Measurements from ENCODE around the gene TES.

The TES gene

GRCh38 chr7:116231543-116231942, 21.2 kb downstream of the TES start:
- H3K4me3 ChIP-seq (ENCODE audit: low read depth, low read length), result no peak overlapping the region
- peaks cover 29% of the 10 kb centered on the region for H3K4me1 ChIP-seq
- H3K79me2 ChIP-seq, result peaks cover 6% of the 10 kb centered on the region
- no peak for TF ChIP-seq CTCF (IDR thresholded peaks at IDR 0.05)
- no peaks in the 10 kb centered on the region for H3K27me3 ChIP-seq (ENCODE audit: control insufficient read depth, insufficient read depth, low read length)
- no peaks in the 10 kb centered on the region for H3K9me3 ChIP-seq (ENCODE audit: control insufficient read depth, low read length)
- no peak overlapping the region for H3K9ac ChIP-seq
- no peak overlapping the region for H2AFZ ChIP-seq
- H3K27ac ChIP-seq, result peak overlapping the region; percentile 1
- H3K36me3 ChIP-seq (ENCODE audit: control insufficient read depth, insufficient read depth, low read length), result no peaks in the 10 kb centered on the region
- H3K4me2 ChIP-seq (ENCODE audit: low read length), result no peak overlapping the region

GRCh38 chr7:116231949-116232348, 21.6 kb downstream of the TES start:
- Histone ChIP-seq H3K36me3 (ENCODE audit: control insufficient read depth, insufficient read depth, low read length) (no peaks in the 10 kb centered on the region), H3K27ac (peak overlapping the region; percentile 1), H3K4me1 (peaks cover 29% of the 10 kb centered on the region), H3K9me3 (ENCODE audit: control insufficient read depth, low read length) (no peaks in the 10 kb centered on the region), H3K4me2 (ENCODE audit: low read length) (no peak overlapping the region), H3K79me2 (peaks cover 5% of the 10 kb centered on the region), H2AFZ (no peak overlapping the region), H3K4me3 (ENCODE audit: low read depth, low read length) (no peak overlapping the region), H3K9ac (no peak overlapping the region), H3K27me3 (ENCODE audit: control insufficient read depth, insufficient read depth, low read length) (no peaks in the 10 kb centered on the region)
- TF ChIP-seq CTCF (IDR thresholded peaks at IDR 0.05), result no peak

GRCh38 chr7:116232350-116232749, 22.0 kb downstream of the TES start:
- no peak overlapping the region for H3K4me2 ChIP-seq (ENCODE audit: low read length)
- H3K36me3 ChIP-seq (ENCODE audit: control insufficient read depth, insufficient read depth, low read length), result no peaks in the 10 kb centered on the region
- peak overlapping the region; percentile 1 for H3K27ac ChIP-seq
- no peak overlapping the region for H2AFZ ChIP-seq
- H3K27me3 ChIP-seq (ENCODE audit: control insufficient read depth, insufficient read depth, low read length), result no peaks in the 10 kb centered on the region
- TF ChIP-seq CTCF (IDR thresholded peaks at IDR 0.05), result no peak
- H3K79me2 ChIP-seq, result peaks cover 5% of the 10 kb centered on the region
- H3K9ac ChIP-seq, result no peak overlapping the region
- peaks cover 29% of the 10 kb centered on the region for H3K4me1 ChIP-seq
- no peaks in the 10 kb centered on the region for H3K9me3 ChIP-seq (ENCODE audit: control insufficient read depth, low read length)
- no peak overlapping the region for H3K4me3 ChIP-seq (ENCODE audit: low read depth, low read length)

GRCh38 chr7:116232920-116233319, 22.6 kb downstream of the TES start:
- Histone ChIP-seq H3K4me2 (ENCODE audit: low read length) (no peak overlapping the region), H3K4me1 (peaks cover 29% of the 10 kb centered on the region), H3K79me2 (peaks cover 5% of the 10 kb centered on the region), H3K9me3 (ENCODE audit: control insufficient read depth, low read length) (no peaks in the 10 kb centered on the region), H3K9ac (no peak overlapping the region), H3K4me3 (ENCODE audit: low read depth, low read length) (no peak overlapping the region), H3K27me3 (ENCODE audit: control insufficient read depth, insufficient read depth, low read length) (no peaks in the 10 kb centered on the region), H2AFZ (no peak overlapping the region), H3K27ac (no peak overlapping the region), H3K36me3 (ENCODE audit: control insufficient read depth, insufficient read depth, low read length) (no peaks in the 10 kb centered on the region)
- TF ChIP-seq CTCF (IDR thresholded peaks at IDR 0.05), result no peak

- no peaks in the 10 kb centered on the region for H3K9me3 ChIP-seq (ENCODE audit: control insufficient read depth, low read length)
- H3K27me3 ChIP-seq (ENCODE audit: control insufficient read depth, insufficient read depth, low read length), result no peaks in the 10 kb centered on the region
- no peak overlapping the region for H3K27ac ChIP-seq
- peaks cover 5% of the 10 kb centered on the region for H3K79me2 ChIP-seq
- H2AFZ ChIP-seq, result no peak overlapping the region
- no peak overlapping the region for H3K4me2 ChIP-seq (ENCODE audit: low read length)
- peaks cover 25% of the 10 kb centered on the region for H3K4me1 ChIP-seq
- H3K36me3 ChIP-seq (ENCODE audit: control insufficient read depth, insufficient read depth, low read length), result no peaks in the 10 kb centered on the region
- H3K9ac ChIP-seq, result no peak overlapping the region
- no peak for TF ChIP-seq CTCF (IDR thresholded peaks at IDR 0.05)
- H3K4me3 ChIP-seq (ENCODE audit: low read depth, low read length), result no peak overlapping the region
These were observed 24.3 kb downstream of the TES start for GRCh38 chr7:116234517-116235200.

Data from parathyroid adenoma (tissue), 2 donors.